Kasumi-1 (cell line): ENCODE data around the gene PIGL.
"Not testable (repeated sequence)": the region's sequence is repeated elsewhere in the genome, so short reads cannot be mapped to it uniquely, and the experiment has no call there.

ENCODE experiments used
- DNase-seq, 2 experiments: peaks; one replicate each; lab custom pipeline; 2025; lab: John Stamatoyannopoulos, UW

PIGL gene

GRCh38 chr17:16217002-16217635, at the start of gene PIGL:
Gene PIGL (plus strand): TSS chr17:16217210. CDS start chr17:16217227, 17 bp downstream.
- peak; percentile 75 to 78 for DNase-seq

- no peak for DNase-seq
These were observed 45.4 kb upstream of the PIGL start for GRCh38 chr17:16171613-16172012.

DNA sequence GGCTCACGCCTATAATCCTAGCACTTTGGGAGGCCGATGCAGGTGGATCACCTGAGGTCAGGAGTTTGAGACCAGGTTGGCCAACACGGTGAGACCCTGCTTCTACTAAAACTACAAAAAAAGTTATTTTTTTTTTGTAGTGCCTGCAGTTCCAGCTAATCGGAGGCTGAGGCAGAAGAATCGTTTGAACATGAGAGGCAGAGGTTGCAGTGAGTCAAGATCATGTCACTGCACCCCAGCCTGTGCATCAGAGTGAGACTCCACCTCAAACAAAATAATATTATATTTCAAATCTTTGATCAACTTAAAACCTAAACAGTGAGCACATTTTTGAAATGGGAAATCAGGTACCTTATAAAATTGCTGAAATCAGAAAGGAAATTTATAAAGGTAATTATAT, 38.2 kb upstream of the PIGL start:
- DNase-seq = no peak

GRCh38 chr17:16181581-16181980, 35.4 kb upstream of the PIGL start:
- no peak for DNase-seq

- DNase-seq = no peak
These were observed 29.4 kb upstream of the PIGL start for GRCh38 chr17:16187642-16188041.

GRCh38 chr17:16189791-16190348, 27.1 kb upstream of the PIGL start:
- no peak for DNase-seq

DNA sequence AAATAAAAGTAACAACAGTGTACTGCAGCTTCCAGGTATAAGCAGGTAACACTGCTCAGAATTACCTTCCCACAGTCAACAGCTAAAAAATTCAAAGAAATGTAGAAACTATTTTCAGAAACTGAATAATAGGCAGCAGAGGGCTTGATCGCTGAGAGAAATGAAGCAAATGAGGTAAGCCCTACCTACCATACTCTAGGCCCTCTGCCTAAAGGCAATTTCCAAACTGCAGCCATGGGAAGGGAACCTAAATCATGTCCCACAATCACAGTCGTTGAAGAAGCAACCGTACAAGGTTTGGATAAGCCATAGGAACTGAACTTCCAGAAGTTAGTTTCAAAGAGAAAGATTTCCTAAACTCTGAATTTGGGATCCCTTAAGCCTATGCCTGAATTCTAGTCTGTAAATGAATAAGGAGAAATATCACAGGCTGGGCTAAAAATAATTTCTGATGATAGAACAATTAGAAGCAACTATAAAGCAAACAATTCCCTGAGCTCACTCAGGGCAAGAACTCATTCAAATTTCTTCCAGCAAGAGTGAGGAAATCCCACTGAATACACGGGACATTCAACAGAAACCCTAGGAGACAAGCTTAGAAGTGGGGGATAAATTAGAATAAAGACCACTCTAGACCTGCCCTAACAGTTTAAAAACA, 26.2 kb upstream of the PIGL start:
- DNase-seq = no peak

- DNase-seq = no peak
These were observed 25.4 kb upstream of the PIGL start for GRCh38 chr17:16191604-16192003.

DNA sequence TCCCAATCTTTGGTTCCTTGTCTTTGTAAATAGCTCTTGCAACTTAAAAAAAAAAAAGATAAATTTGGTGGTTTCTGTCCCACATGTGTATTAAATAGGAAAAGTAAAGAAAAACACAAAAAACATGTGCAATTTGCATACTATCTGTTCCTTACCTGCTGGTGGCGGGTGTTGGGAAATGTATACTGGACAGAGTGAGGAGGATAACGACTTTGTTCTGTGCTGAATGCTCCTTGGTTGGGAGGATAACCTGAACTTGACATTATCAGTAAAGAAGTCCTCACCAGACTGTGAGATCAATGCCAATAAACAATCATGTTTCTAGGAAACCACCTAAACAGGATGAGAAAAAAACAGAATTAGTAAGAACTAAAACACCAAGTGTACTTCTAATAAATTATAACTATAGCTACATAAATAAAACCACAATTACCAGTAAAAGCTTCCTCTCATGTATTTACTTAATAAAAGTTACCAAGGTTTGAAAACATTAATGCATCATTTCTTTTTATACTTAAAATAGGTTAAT, 22.6 kb upstream of the PIGL start:
- not testable (repeated sequence) for DNase-seq

DNA sequence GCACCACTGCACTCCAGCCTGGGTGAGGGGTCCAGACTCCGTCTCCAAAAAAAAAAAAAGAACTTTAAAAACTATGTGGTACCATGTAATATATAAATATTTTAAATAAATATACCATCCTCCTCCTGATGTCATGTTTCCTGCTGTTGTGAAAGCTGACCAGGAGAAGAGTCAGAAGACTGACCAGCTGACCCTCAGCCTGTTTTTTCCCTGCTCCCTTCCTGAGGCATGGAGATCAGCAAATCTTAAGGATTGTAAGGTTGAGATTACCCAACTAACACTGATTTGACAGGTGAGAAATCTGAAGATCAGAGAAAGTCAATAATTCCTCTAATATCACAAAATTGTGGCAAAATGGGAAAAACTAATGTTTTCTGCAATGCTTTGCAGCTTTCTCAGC, 19.7 kb upstream of the PIGL start:
- DNase-seq = no peak

- peak; percentile 8 to 19 for DNase-seq
These were observed 17.9 kb upstream of the PIGL start for GRCh38 chr17:16199093-16199492.

DNA sequence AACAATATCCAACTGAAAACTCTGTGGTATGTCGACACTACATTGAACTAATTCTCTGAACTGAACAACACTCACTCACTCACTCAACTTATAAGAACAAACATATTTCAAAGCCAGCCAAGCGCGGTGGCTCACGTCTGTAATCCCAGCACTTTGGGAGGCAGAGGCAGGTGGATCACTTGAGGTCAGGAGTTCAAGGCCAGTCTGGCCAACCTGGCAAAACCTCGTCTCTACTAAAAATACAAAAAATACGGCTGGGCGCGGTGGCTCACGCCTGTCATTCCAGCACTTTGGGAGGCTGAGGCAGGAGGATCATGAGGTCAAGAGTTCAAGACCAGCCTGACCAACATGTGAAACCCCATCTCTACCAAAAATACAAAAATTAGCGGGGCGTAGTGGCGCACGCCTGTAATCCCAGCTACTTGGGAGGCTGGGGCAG, 15.3 kb upstream of the PIGL start:
- DNase-seq = not testable (repeated sequence)

DNA sequence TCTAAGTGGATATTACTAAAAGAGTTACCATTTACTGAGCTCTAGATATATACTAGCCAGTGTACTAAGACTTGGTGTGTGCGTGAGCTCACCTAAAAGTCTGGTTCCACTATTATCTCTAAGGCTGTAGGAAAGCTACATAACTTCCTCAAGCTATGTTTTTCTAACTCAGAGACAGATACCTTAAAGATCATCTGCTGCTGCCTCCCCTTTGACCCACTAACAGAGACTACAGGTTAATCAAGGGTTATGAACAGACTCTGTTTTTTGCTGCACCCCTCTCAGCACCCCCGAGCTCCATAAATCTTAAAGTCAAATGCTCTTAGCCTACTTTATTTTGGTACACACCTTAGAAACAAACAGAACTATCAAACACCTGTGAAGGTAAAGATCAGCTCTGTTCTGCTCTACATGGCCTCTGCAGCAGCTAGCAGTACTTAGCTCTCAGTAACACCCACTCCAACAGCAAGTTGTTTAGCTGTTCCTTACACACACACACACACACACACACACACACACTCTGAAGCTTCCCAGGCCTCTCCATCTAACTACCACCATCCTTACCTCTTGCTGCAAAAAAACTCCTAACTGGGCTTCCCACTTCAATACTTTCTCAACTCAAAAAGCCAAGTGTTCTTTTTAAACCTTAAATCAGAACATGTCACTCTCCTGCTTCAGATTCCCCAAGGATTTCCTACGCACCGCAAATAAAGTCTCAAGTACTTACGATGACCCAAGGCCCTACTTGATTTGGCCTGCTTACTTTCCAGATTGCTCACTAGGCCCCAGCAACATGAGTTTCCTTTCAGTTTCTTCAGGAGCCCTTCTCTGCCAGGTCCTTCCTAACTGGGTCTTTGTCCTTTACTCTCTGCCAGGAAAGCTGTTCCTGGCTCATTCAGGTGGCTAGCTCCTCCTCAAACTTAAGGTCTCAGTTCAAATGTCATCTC, 14.2 kb upstream of the PIGL start:
- DNase-seq = not testable (repeated sequence)

- DNase-seq = not testable (repeated sequence)
These were observed 12.2 kb upstream of the PIGL start for GRCh38 chr17:16204763-16205162.

DNA sequence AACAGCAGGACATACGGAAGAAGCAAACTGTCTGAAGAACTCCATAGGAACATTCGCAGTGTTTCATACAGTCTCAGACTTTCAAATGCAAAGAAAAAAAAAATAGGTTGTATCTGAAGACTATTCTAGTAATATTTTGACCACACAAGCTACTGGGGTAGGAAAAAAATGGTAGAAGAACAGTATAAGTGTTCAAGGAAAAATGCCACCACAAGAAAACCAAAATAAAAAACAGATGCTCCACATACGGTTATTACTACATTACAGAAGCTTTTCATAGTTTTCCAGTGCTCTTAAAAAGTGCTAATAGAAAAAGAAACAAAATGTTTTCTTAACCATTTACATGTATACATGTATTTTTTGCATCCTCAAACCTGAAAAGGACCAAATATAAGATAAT, 5.4 kb upstream of the PIGL start:
- no peak for DNase-seq

DNA sequence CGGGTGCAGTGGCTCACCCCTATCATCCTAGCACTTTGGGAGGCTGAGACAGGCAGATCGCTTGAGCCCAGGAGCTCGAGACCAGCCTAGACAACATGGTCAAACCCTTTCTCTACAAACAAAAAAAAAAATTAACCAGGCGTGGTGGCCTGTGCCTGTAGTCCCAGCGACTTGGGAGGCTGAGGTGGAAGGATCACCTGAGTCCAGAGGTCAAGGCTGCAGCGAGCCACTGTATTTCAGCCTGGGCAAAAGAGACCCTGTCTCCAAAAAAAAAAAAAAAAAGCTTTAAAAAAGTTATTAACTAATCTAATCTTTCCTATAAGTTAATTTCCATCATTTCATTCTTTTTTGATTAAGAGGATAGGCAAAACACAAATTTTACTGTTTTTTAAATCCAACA, 4.2 kb upstream of the PIGL start:
- DNase-seq = no peak

DNA sequence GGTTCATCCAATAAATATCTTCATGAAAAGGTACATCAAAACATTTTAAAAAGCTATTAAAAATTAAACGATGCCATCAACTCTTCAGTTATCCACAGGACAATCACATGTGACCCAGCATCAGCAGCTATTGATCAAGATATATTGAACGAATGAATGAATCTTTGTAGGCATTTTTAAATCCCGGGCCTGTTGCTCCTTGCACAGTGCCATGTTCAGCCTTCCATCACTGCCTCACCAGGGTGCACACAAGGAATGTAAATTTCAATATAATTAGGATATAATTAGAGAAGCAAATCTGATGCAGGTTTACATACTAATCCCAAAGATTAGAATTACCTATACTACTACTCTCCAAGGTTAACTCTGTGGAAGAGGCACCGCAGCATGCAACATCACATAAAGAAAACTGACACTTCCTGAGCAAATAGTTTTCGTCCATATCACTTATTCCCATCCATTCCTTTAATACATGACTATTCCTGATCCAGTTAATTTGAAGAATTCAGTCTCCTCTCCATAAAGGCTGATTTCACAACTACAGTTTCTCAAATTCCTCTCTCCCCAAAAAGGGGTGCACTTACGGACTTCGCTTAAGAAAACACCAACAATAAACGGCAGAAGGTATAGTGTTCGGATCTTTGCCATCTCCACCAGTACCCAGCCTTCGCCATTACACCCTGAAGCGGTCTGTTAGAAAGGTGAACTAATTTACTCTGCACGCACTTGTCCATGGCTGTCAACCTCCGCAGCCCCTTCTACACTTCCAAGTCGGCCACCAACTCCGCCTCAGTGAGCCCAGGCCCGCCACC, 2.6 kb upstream of the PIGL start:
- DNase-seq = no peak

DNA sequence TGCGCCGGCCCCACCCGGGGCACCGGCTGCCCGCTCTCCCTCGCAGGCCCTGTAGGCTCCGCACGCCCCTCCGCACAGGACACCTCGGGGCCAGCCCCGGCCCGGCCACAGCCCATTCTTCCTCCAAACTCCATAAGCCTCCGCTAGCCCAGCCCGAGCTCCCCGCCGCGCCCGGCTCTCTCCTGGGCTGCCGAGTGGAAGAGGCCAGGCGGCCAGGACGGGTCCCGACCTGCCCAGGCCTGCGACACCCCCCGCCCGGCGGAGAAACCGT, 2.1 kb upstream of the PIGL start:
- DNase-seq = no peak

- DNase-seq = peak; percentile 57 to 62
These were observed 1.6 kb upstream of the PIGL start, which contains the start of gene NCOR1 for GRCh38 chr17:16215273-16215964. Gene NCOR1 (minus strand): TSS chr17:16215534. CDS start chr17:16194569, 20,965 bp downstream.

- no peak for DNase-seq
These were observed 1.1 kb upstream of the PIGL start for GRCh38 chr17:16215965-16216316.
